GM18511 (cell line): ENCODE measurements around the gene SMARCD1.
"Not testable (repeated sequence)": the region's sequence is repeated elsewhere in the genome, so short reads cannot be mapped to it uniquely, and the experiment has no call there.

Experiments used
- ATAC-seq: cut with Tn5 transposase; IDR thresholded peaks from one replicate; pipeline ENCODE4 v1.9.1; 2021; ENCODE audit warnings: mild to moderate bottlenecking, moderate library complexity; ENCODE audit not compliant: unreplicated experiment

The SMARCD1 gene

DNA sequence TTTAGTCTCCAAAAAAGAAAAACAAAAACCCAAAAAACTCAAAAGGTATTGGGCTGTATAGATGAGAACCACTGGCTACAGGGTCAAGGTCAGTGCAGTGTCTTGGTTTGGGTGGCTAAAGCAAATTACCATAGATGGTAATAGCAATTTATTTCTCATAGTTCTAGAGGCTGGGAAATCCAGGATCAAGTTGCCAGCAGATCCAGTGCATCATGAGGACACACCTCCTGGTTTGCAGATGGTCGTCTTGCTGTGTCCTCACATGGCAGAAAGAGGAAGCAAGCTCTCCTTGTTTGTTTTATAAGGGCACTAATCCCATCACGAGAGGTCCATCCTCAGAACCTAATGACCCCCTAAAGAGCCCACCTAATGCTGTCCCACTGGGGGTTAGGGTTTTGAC, 38.1 kb downstream of the SMARCD1 start:
- ATAC-seq: no peak

DNA sequence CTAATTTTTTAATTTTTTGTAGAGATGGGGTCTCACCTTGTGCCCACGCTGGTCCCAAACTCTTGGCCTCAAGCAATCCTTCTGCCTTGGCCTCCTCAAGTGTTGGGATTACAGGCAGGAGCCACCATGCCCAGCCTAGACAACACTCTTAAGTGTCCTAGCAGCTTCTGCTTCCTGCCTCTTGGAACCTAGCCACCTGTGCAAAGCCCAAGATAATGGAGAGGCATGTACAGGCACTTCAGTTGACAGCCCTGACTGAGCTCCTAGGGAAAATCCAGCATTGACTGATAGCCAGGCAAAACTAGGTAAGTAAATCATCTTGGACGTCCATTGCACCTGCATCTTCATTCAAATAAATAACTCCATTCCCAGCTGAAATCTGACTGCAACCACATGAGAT, 42.4 kb downstream of the SMARCD1 start:
- ATAC-seq: no peak

- ATAC-seq: no peak
Observed at GRCh38 chr12:50129290-50129689, 44.1 kb downstream of the SMARCD1 start.

DNA sequence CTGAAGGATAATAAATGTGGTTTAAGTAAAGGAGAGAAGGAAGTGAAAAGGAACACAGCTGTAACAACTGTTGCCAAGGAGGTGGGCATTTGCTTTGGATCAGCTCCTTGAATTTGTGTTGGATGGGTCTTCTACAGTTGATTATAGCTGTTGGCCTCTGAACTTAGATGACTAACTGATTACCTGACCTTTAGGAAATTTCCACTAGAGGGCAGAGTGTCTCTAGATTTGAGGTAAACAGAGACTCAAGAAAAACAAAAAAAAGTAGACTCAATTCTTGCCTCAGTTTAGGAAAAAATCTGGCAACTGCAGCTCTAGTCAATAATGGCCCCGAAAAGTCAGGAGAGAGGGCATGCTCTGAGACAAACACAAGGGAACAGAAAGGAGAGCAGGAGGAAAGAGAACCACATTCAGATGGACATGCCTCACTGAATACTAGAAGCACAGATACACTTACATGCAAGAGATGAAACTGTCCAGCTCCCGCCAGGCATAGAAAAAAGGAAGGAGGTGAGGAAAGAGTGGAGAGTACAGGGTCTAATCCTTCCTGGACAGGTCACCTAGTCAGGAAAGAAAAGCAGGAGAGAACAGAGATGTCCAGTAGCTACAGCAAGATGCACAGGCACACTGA, 47.5 kb downstream of the SMARCD1 start:
- ATAC-seq: no peak

DNA sequence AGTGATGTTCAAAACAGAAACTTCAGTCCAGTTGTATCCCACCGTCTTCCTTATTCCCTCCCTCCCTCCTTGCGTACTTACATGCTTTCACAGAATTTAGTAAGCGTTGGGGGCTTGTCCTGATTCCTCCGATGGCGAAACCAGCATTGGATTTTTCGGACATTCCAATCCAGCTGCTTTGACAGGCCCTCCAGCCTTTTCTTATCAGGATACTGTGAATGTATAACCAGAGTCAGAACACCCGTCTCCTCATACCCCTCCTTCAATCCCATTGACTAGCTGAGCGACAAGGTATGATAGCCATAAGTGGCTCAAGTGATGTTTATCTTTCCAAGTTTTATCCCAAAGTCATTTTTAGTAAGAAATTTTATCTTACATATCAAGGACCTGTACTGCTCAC, 57.9 kb downstream of the SMARCD1 start:
- no peak for ATAC-seq

DNA sequence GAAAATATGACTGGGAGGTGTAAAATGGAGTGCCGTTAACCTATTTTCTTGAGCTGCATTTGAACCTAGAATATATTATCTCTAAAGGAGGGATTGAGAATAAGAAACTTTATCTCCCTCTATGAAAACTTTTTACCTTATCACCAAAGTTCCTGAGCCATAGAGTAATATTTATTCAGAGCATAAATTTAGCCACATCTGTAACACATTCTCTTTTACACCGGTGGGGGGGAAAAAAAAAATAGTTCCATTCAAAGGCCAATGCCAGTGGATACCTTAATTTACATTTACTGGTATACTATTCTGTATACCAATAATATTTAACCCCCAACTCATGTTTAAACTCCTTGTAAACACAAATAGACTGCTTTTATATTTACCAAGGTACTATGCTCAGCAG, 60.3 kb downstream of the SMARCD1 start:
- ATAC-seq: no peak

- ATAC-seq: no peak
Observed at GRCh38 chr12:50147281-50147680, 62.1 kb downstream of the SMARCD1 start.

GRCh38 chr12:50148011-50148410, 62.9 kb downstream of the SMARCD1 start:
- not testable (repeated sequence) for ATAC-seq

DNA sequence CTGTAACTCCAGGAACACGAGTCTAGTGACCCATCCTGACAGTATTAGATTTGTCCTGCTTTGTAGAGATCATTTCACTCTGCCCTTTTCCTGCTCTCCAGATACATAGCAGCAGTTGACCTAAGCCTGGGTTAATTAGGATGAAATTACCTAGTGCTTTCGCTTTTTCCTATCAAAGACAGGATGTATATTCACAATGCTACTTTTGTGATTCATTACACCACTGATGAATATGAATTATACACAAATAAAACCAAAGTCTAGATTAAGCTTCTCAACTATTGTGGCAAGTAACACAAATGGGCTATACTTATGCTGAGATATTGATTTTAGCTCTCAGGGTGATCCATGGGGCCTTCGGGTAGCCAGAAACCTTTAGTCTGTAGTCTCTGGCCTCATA, 64.2 kb downstream of the SMARCD1 start:
- ATAC-seq: no peak
